ENCODE results near the gene RBKS. TPM values are rescaled to one million over a fixed set of nuclear protein-coding genes. Genes with fewer than 3 reads are reported as not detected.

RBKS gene
- total RNA-seq, 1 experiment from 2014 or later: 3.3 TPM

- TF ChIP-seq, protein P1, sequence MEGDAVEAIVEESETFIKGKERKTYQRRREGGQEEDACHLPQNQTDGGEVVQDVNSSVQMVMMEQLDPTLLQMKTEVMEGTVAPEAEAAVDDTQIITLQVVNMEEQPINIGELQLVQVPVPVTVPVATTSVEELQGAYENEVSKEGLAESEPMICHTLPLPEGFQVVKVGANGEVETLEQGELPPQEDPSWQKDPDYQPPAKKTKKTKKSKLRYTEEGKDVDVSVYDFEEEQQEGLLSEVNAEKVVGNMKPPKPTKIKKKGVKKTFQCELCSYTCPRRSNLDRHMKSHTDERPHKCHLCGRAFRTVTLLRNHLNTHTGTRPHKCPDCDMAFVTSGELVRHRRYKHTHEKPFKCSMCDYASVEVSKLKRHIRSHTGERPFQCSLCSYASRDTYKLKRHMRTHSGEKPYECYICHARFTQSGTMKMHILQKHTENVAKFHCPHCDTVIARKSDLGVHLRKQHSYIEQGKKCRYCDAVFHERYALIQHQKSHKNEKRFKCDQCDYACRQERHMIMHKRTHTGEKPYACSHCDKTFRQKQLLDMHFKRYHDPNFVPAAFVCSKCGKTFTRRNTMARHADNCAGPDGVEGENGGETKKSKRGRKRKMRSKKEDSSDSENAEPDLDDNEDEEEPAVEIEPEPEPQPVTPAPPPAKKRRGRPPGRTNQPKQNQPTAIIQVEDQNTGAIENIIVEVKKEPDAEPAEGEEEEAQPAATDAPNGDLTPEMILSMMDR (IDR thresholded peaks at IDR 0.05; ENCODE audit: unreplicated experiment): no peak
- no peak overlapping the region for H3K27ac Mint-ChIP-seq (ENCODE audit: unreplicated experiment)
- no TSS peak for BruUV-seq (replicated peaks)
- no peaks in the 10 kb centered on the region for H3K36me3 Mint-ChIP-seq (ENCODE audit: insufficient read depth, unreplicated experiment)
- H3K4me1 Mint-ChIP-seq (ENCODE audit: low read depth, unreplicated experiment): peaks cover 9% of the 10 kb centered on the region
- CTCF ChIA-PET: interaction anchor here (1.3 kb wide), 1 partner anchor 71 kb away, joined by 3 read pairs; no protein-coding TSS in a partner anchor
- H3K4me3 Mint-ChIP-seq (ENCODE audit: low read depth, unreplicated experiment): no peak overlapping the region
- no peaks in the 10 kb centered on the region for H3K27me3 Mint-ChIP-seq (ENCODE audit: unreplicated experiment)
- peaks cover 3% of the 10 kb centered on the region for H3K9me3 Mint-ChIP-seq (ENCODE audit: low read depth, unreplicated experiment)
- DNase-seq: no peak
- intact Hi-C loops (cut with micrococcal nuclease; ENCODE audit: unreplicated experiment): loop anchor here (5.0 kb wide), 1 partner anchor 34 kb away; no protein-coding TSS in a partner anchor
These were observed 66.6 kb downstream of the RBKS start for GRCh38 chr2:27823569-27823968.

DNA sequence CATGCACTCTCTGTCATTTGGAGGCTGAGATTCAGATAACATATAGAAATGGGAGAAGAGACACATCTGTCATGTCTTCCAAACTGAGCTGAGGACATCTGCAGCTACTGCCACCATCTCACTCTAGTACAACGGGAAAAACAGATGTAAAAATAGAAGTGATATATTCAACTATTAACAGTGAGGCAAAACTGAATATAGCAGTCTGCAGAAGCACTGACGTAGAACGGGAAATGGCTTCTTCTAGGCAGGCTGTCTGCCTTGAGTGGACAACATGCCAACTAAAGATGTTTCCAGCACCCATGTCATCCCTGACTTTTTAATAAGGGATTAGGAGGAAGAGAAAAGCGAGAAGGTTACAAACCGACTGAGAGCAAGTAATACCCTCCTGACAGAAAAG, 67.1 kb downstream of the RBKS start:
- Mint-ChIP-seq H3K27me3 (ENCODE audit: unreplicated experiment) (no peaks in the 10 kb centered on the region), H3K4me3 (ENCODE audit: low read depth, unreplicated experiment) (no peak overlapping the region), H3K36me3 (ENCODE audit: insufficient read depth, unreplicated experiment) (no peaks in the 10 kb centered on the region), H3K9me3 (ENCODE audit: low read depth, unreplicated experiment) (peaks cover 3% of the 10 kb centered on the region), H3K27ac (ENCODE audit: unreplicated experiment) (no peak overlapping the region), H3K4me1 (ENCODE audit: low read depth, unreplicated experiment) (peaks cover 5% of the 10 kb centered on the region)
- intact Hi-C loops (cut with micrococcal nuclease; ENCODE audit: unreplicated experiment): loop anchor here (5.0 kb wide), 1 partner anchor 34 kb away; no protein-coding TSS in a partner anchor
- DNase-seq: no peak
- CTCF ChIA-PET: interaction anchor here (1.3 kb wide), 1 partner anchor 70 kb away, joined by 3 read pairs; no protein-coding TSS in a partner anchor
- TF ChIP-seq, protein P1 (IDR thresholded peaks at IDR 0.05; ENCODE audit: unreplicated experiment): no peak
- no TSS peak for BruUV-seq (replicated peaks)

DNA sequence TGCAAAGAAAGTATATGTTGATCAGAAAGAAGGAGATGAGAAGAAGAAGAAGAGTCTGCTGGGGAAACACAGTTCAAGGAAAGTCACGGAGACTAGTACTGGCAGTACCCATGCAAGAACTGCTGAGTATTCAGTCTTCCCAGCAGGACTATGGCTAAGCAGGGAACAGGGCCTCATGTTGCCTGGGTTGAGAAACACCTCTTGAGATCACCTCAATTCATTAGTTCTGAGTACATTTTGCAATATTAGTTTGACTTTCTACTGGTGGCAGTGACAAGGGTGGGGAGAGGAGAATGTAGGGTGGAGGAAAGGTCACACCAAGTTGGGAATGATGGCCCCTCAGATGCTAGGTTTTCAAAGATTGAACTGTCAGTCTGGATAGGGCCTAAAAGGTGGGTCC, 68.1 kb downstream of the RBKS start:
- Mint-ChIP-seq H3K4me1 (ENCODE audit: low read depth, unreplicated experiment) (no peaks in the 10 kb centered on the region), H3K27me3 (ENCODE audit: unreplicated experiment) (no peaks in the 10 kb centered on the region), H3K27ac (ENCODE audit: unreplicated experiment) (no peak overlapping the region), H3K36me3 (ENCODE audit: insufficient read depth, unreplicated experiment) (no peaks in the 10 kb centered on the region), H3K9me3 (ENCODE audit: low read depth, unreplicated experiment) (peaks cover 3% of the 10 kb centered on the region), H3K4me3 (ENCODE audit: low read depth, unreplicated experiment) (no peak overlapping the region)
- no TSS peak for BruUV-seq (replicated peaks)
- DNase-seq: no peak
- CTCF ChIA-PET: no interaction called here
- intact Hi-C loops (cut with micrococcal nuclease; ENCODE audit: unreplicated experiment): loop anchor here (5.0 kb wide), 1 partner anchor 35 kb away; no protein-coding TSS in a partner anchor
- TF ChIP-seq, protein P1 (IDR thresholded peaks at IDR 0.05; ENCODE audit: unreplicated experiment): no peak

- intact Hi-C loops (cut with micrococcal nuclease; ENCODE audit: unreplicated experiment): no loop called here
- H3K36me3 Mint-ChIP-seq (ENCODE audit: insufficient read depth, unreplicated experiment): no peaks in the 10 kb centered on the region
- no peak for DNase-seq
- TF ChIP-seq, protein P1 (IDR thresholded peaks at IDR 0.05; ENCODE audit: unreplicated experiment): no peak
- no peaks in the 10 kb centered on the region for H3K9me3 Mint-ChIP-seq (ENCODE audit: low read depth, unreplicated experiment)
- no peak overlapping the region for H3K27ac Mint-ChIP-seq (ENCODE audit: unreplicated experiment)
- CTCF ChIA-PET: interaction anchor here (1.0 kb wide), 1 partner anchor 16 kb away, joined by 7 read pairs; no protein-coding TSS in a partner anchor
- BruUV-seq (replicated peaks): no TSS peak
- peaks cover 3% of the 10 kb centered on the region for H3K4me1 Mint-ChIP-seq (ENCODE audit: low read depth, unreplicated experiment)
- H3K4me3 Mint-ChIP-seq (ENCODE audit: low read depth, unreplicated experiment): no peak overlapping the region
- no peaks in the 10 kb centered on the region for H3K27me3 Mint-ChIP-seq (ENCODE audit: unreplicated experiment)
These were observed 74.2 kb downstream of the RBKS start for GRCh38 chr2:27815860-27816438.
